Hepatocyte (in vitro differentiated cells): Measurements from ENCODE around the gene RBBP4. TPM values are rescaled to one million over a fixed set of nuclear protein-coding genes. Genes with fewer than 3 reads are reported as not detected.
A peak's percentile ranks its signal among the peaks of the same experiment; 100 is the strongest.
"Not testable (repeated sequence)": the region's sequence is repeated elsewhere in the genome, so short reads cannot be mapped to it uniquely, and the experiment has no call there.

Experiments used
- DNase-seq: peaks from one replicate; pipeline ENCODE4 v3.0.0-alpha.2; 2016; ENCODE audit warnings: low spot score
- H2AFZ ChIP-seq: fragments of 200-600 bp; sonication (generic); 2 replicates; pipeline ENCODE4 v1.6.0; 2016; ENCODE audit warnings: antibody characterized with exemption, mild to moderate bottlenecking
- H3K27ac ChIP-seq: fragments of 200-600 bp; sonication (generic); 2 replicates; pipeline ENCODE4 v1.5.1; 2016; ENCODE audit warnings: mild to moderate bottlenecking
- H3K27me3 ChIP-seq: fragments of 200-600 bp; sonication (generic); 2 replicates; pipeline ENCODE4 v1.6.1; 2016
- H3K36me3 ChIP-seq: fragments of 200-600 bp; sonication (generic); replicated peaks from 2 replicates; pipeline ENCODE4 v1.5.1; 2016; ENCODE audit warnings: low read depth; ENCODE audit not compliant: insufficient read depth
- H3K4me1 ChIP-seq: fragments of 200-600 bp; sonication (generic); 2 replicates; pipeline ENCODE4 v1.5.1; 2016; ENCODE audit warnings: mild to moderate bottlenecking, moderate library complexity; ENCODE audit not compliant: insufficient read depth
- H3K4me2 ChIP-seq: fragments of 200-600 bp; sonication (generic); 2 replicates; pipeline ENCODE4 v1.6.0; 2016
- H3K4me3 ChIP-seq: fragments of 200-600 bp; sonication (generic); 2 replicates; pipeline ENCODE4 v1.5.1; 2016; ENCODE audit warnings: mild to moderate bottlenecking
- H3K79me2 ChIP-seq: fragments of 200-600 bp; sonication (generic); 2 replicates; pipeline ENCODE4 v1.6.0; 2017; ENCODE audit warnings: mild to moderate bottlenecking
- H3K9me2 ChIP-seq: fragments of 200-600 bp; sonication (generic); replicated peaks from 2 replicates; pipeline ENCODE4 v1.6.0; 2017; ENCODE audit warnings: mild to moderate bottlenecking; ENCODE audit not compliant: insufficient read depth
- H3K9me3 ChIP-seq: fragments of 200-600 bp; sonication (generic); 2 replicates; pipeline ENCODE4 v1.5.1; 2016; ENCODE audit warnings: low read depth, mild to moderate bottlenecking
- H4K20me1 ChIP-seq: fragments of 200-600 bp; sonication (generic); 2 replicates; pipeline ENCODE4 v1.6.0; 2016; ENCODE audit warnings: mild to moderate bottlenecking; ENCODE audit not compliant: insufficient read depth, poor library complexity, severe bottlenecking
- CTCF ChIP-seq: fragments of 200-600 bp; sonication (generic); IDR thresholded peaks from 2 replicates; pipeline ENCODE4 v1.5.1; 2016; ENCODE audit warnings: antibody characterized with exemption, mild to moderate bottlenecking; ENCODE audit not compliant: poor library complexity
- EZH2 ChIP-seq: fragments of 200-600 bp; sonication (generic); IDR thresholded peaks from 2 replicates; pipeline ENCODE4 v1.6.1; 2016; ENCODE audit warnings: antibody characterized with exemption, mild to moderate bottlenecking, borderline replicate concordance
- EZH2phosphoT487 ChIP-seq: fragments of 200-600 bp; sonication (generic); IDR thresholded peaks from one replicate; pipeline ENCODE4 v1.6.1; 2018; ENCODE audit warnings: antibody characterized with exemption, mild to moderate bottlenecking, low read depth, moderate library complexity; ENCODE audit not compliant: unreplicated experiment, severe bottlenecking
- WGBS: methylation state at CpG from one replicate; pipeline ENCODE4 v1.1.6; 2016; ENCODE audit warnings: low lambda C conversion rate; ENCODE audit errors: missing lambda C conversion rate; 5-methylcytosine and 5-hydroxymethylcytosine counted together
- polyA plus RNA-seq: library from polyadenylated mRNA; unstranded; fragments of >200 nt; fragmentation: Nextera tagmentation; extraction: Ambion mirVana; gene quantifications from 2 replicates; pipeline ENCODE4 v1.2.1, GENCODE V29; 2016
- total RNA-seq: library from RNA; depleted of rRNA; stranded (reverse); fragments of >200 nt; gene quantifications from 2 replicates; pipeline ENCODE4 v1.2.3, GENCODE V29; 2014

Gene RBBP4
- total and polyA plus RNA-seq, 2 experiments from 2014 or later, result 139 to 177 TPM

- Histone ChIP-seq H2AFZ (no peak overlapping the region), H3K4me1 (peaks cover 4% of the 10 kb centered on the region), H3K79me2 (peaks cover 11% of the 10 kb centered on the region), H3K27ac (no peak overlapping the region), H3K4me2 (no peak overlapping the region), H3K9me3 (no peaks in the 10 kb centered on the region), H3K36me3 (no peaks in the 10 kb centered on the region), H3K9me2 (no peaks in the 10 kb centered on the region), H3K27me3 (no peaks in the 10 kb centered on the region), H3K4me3 (no peak overlapping the region), H4K20me1 (no peaks in the 10 kb centered on the region)
- DNase-seq, result no peak
- TF ChIP-seq EZH2, result no peak
- TF ChIP-seq CTCF, result no peak
- no peak for TF ChIP-seq EZH2phosphoT487
- WGBS, result 47% methylated on average over 3 of the region's 3 CpGs
Observed at GRCh38 chr1:32676945-32677344, 25.9 kb downstream of the RBBP4 start.

- not testable (repeated sequence) for H3K9me3 ChIP-seq, H4K20me1 ChIP-seq, H2AFZ ChIP-seq, H3K79me2 ChIP-seq, H3K36me3 ChIP-seq, H3K4me3 ChIP-seq, H3K4me2 ChIP-seq, DNase-seq, H3K9me2 ChIP-seq, H3K27ac ChIP-seq, H3K27me3 ChIP-seq
- 95% methylated on average over 4 of the region's 4 CpGs for WGBS
- H3K4me1 ChIP-seq, result peaks cover 13% of the 10 kb centered on the region
Observed at GRCh38 chr1:32679993-32680392, 29.0 kb downstream of the RBBP4 start.

- WGBS, result 77% methylated on average over 1 of the region's 1 CpG
- Histone ChIP-seq H3K9me2 (no peaks in the 10 kb centered on the region), H3K36me3 (no peaks in the 10 kb centered on the region)
Observed at GRCh38 chr1:32680642-32681041, 29.6 kb downstream of the RBBP4 start.

GRCh38 chr1:32681509-32681908 lies 30.5 kb downstream of the RBBP4 start:
- H3K36me3 ChIP-seq, result no peaks in the 10 kb centered on the region
- H3K4me1 ChIP-seq, result peaks cover 13% of the 10 kb centered on the region
- H2AFZ ChIP-seq, result no peak overlapping the region
- peak overlapping the region; percentile 35 for H3K27ac ChIP-seq
- TF ChIP-seq EZH2, result no peak
- no peak for TF ChIP-seq EZH2phosphoT487
- no peak for TF ChIP-seq CTCF
- H3K27me3 ChIP-seq, result no peaks in the 10 kb centered on the region
- no peak overlapping the region for H3K4me3 ChIP-seq
- no peak overlapping the region for H3K4me2 ChIP-seq
- H4K20me1 ChIP-seq, result no peaks in the 10 kb centered on the region
- H3K9me2 ChIP-seq, result no peaks in the 10 kb centered on the region
- H3K9me3 ChIP-seq, result no peaks in the 10 kb centered on the region
- 74% methylated on average over 2 of the region's 2 CpGs for WGBS
- no peaks in the 10 kb centered on the region for H3K79me2 ChIP-seq
- no peak for DNase-seq

More at GRCh38 chr1:32680642-32681041, 29.6 kb downstream of the RBBP4 start:
- Histone ChIP-seq H3K4me3 (no peak overlapping the region), H3K27me3 (no peaks in the 10 kb centered on the region), H2AFZ (no peak overlapping the region), H3K27ac (no peak overlapping the region), H3K4me1 (peaks cover 13% of the 10 kb centered on the region), H4K20me1 (no peaks in the 10 kb centered on the region), H3K4me2 (no peak overlapping the region), H3K79me2 (no peaks in the 10 kb centered on the region), H3K9me3 (no peaks in the 10 kb centered on the region)
- no peak for DNase-seq
- TF ChIP-seq EZH2, result no peak
